ENCODE data around the gene BRCC3.

Gene BRCC3

DNA sequence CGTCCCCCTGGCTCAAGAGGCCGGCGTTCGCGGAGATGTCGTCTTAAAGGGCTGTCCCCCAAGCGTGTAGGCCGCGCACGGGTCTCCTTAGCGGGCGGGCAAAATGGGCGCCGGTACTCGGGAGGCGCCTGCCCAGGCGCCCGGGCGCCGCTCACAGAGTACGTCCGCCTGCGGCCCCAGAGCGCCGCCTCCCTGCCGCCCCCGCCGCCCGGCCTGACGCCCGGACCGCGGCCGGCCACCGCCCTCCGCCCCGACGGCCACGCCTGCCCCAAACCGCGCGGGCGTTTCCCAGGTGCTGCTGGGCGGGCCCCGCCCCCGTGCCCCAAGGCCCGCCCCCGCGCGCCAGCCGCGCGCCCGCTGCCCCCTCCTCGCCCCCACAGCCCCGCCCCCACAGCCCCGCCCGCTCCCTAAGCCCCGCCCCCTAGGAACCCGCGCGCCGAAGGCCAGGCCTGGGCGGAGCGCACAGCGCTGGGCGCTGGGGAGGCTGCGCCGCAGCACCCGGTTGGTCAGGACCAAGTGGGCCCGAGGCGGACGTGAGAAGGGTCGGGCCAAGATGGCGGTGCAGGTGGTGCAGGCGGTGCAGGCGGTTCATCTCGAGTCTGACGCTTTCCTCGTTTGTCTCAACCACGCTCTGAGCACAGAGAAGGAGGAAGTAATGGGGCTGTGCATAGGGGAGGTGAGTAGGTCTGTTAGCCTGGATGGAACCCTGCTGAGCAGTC is at the start of gene BRCC3, which contains the start of the genes CMC4 and MTCP1:
BRCC3 (plus strand) TSS at position 534 of the 719 bp plus-strand sequence; CDS start at position 554, 20 bp downstream.
CMC4 (minus strand) TSS at position 162 of the 719 bp plus-strand sequence. CDS start 7,113 bp downstream, outside the sequence.
MTCP1 (minus strand) TSS at position 162 of the 719 bp plus-strand sequence. CDS start 5,126 bp downstream, outside the sequence.
- DNase-seq (ENCODE audit: low read depth): peak; percentile 89
- Histone ChIP-seq H3K4me3 (ENCODE audit: low read length) (peak within 1 kb of the TSS; percentile 89), H3K4me1 (ENCODE audit: control insufficient read depth, insufficient read depth, low read length) (peaks cover 25% of the 10 kb centered on the region)

DNA sequence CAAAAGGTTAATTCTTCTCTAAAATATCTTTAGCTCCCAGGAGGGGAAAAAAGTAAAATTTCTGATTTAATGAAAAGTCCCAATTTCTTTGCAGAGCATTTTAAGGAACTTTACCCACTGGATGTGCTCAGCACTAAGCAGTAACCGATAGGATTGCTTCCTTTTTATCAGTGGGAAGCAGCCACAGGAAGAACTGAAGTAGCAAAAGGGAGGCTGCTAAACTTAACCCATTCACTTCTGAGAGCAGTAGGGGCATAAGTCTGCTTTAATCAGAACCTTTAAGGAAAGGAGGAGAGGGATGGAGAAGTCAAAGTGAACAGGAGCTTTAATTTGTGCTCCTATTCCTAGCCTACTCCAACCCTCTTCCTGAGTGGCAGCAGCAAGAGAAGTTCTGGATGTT is 48.7 kb upstream of the BRCC3 start, which contains the start of gene F8:
F8 (minus strand) TSS at position 139 of the 400 bp plus-strand sequence. CDS start 171 bp downstream, outside the sequence.
- Histone ChIP-seq H3K9me3 (ENCODE audit: control insufficient read depth, low read length) (no peaks in the 10 kb centered on the region), H3K36me3 (ENCODE audit: control insufficient read depth, insufficient read depth, low read length, severe bottlenecking) (no peaks in the 10 kb centered on the region), H3K27me3 (replicated peaks; ENCODE audit: control insufficient read depth, insufficient read depth, low read length) (no peaks in the 10 kb centered on the region), H3K4me1 (ENCODE audit: control insufficient read depth, insufficient read depth, low read length) (no peaks in the 10 kb centered on the region), H3K4me3 (ENCODE audit: low read length) (no peak within 1 kb of the TSS), H3K9ac (ENCODE audit: low read length) (no peak within 1 kb of the TSS)
- no peak for DNase-seq (ENCODE audit: low read depth)

More for the DNA sequence above, at the start of gene BRCC3, which contains the start of the genes CMC4 and MTCP1:
- H3K9me3 ChIP-seq (ENCODE audit: control insufficient read depth, low read length): no peaks in the 10 kb centered on the region
- no peaks in the 10 kb centered on the region for H3K27me3 ChIP-seq (replicated peaks; ENCODE audit: control insufficient read depth, insufficient read depth, low read length)
- H3K36me3 ChIP-seq (ENCODE audit: control insufficient read depth, insufficient read depth, low read length, severe bottlenecking): no peaks in the 10 kb centered on the region
- H3K9ac ChIP-seq (ENCODE audit: low read length): peak within 1 kb of the TSS; percentile 87

DNA sequence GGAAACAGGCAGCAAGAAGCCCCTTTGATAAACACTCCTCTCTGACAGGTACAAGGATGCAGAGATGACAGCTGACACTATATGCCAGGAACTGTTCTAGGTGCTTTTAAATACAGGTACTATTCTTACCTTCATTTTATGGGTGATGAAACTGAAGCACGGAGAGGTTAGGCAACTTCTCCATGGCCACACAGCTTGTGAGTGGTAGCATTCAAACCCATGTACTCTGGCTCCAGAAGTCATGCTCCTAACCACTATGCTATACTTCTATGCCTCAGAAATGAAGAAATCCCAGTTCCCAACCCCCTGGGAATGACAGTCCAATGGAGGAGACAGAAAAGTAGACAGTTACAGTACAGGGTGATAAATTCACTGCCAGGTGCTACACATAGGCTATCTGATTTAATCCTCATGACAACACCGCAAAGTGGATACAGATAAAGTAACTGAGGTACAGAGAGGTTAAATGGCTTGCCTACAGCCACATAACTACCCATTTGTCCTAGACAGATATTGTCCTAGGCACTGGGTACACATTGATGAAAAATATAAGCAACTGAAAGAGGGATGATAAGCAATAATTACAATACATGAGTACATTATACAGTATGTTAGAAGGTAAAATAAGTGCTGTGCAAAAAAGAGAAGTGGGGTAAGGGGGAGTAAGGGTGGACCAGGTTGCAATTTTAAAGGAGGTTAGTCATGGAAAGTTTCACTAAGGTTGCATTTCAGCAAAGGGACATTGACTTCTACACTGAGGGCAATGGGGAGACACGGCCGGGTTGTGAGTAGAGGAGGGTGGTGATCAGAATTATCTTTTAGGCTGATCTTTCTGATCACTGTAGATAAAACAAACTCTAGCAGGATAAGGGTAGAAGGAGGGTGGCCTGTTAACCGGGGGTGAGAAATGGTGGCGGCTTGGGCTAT is 47.1 kb upstream of the BRCC3 start:
- no peak for DNase-seq (ENCODE audit: low read depth)
- H3K9me3 ChIP-seq (ENCODE audit: control insufficient read depth, low read length): no peaks in the 10 kb centered on the region
- H3K4me3 ChIP-seq (ENCODE audit: low read length): no peak overlapping the region
- H3K4me1 ChIP-seq (ENCODE audit: control insufficient read depth, insufficient read depth, low read length): peaks cover 12% of the 10 kb centered on the region
- H3K36me3 ChIP-seq (ENCODE audit: control insufficient read depth, insufficient read depth, low read length, severe bottlenecking): no peaks in the 10 kb centered on the region
- H3K27me3 ChIP-seq (replicated peaks; ENCODE audit: control insufficient read depth, insufficient read depth, low read length): no peaks in the 10 kb centered on the region
- H3K9ac ChIP-seq (ENCODE audit: low read length): no peak overlapping the region

DNA sequence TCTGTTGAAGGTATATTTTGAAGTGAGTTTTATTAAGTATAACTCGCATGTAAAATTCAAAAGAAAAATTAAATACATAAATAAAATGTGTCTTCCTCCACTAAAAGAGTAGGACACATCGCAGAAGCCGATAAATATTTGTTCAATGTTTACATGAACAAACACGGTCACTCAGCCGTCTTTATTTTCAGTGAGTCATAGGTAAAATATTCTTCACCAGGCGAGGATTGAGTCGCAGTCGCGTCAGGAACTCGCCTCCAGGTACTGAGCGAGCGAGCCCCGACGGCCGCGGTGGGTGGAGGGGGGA is 44.9 kb upstream of the BRCC3 start:
- Histone ChIP-seq H3K9ac (ENCODE audit: low read length) (peak overlapping the region; percentile 86), H3K36me3 (ENCODE audit: control insufficient read depth, insufficient read depth, low read length, severe bottlenecking) (no peaks in the 10 kb centered on the region), H3K4me1 (ENCODE audit: control insufficient read depth, insufficient read depth, low read length) (peaks cover 12% of the 10 kb centered on the region), H3K4me3 (ENCODE audit: low read length) (peak overlapping the region; percentile 88), H3K9me3 (ENCODE audit: control insufficient read depth, low read length) (no peaks in the 10 kb centered on the region), H3K27me3 (replicated peaks; ENCODE audit: control insufficient read depth, insufficient read depth, low read length) (no peaks in the 10 kb centered on the region)
- no peak for DNase-seq (ENCODE audit: low read depth)

- Histone ChIP-seq H3K9me3 (ENCODE audit: control insufficient read depth, low read length) (no peaks in the 10 kb centered on the region), H3K36me3 (ENCODE audit: control insufficient read depth, insufficient read depth, low read length, severe bottlenecking) (no peaks in the 10 kb centered on the region), H3K4me3 (ENCODE audit: low read length) (peak within 1 kb of the TSS; percentile 88), H3K9ac (ENCODE audit: low read length) (peak within 1 kb of the TSS; percentile 89), H3K4me1 (ENCODE audit: control insufficient read depth, insufficient read depth, low read length) (peaks cover 12% of the 10 kb centered on the region), H3K27me3 (replicated peaks; ENCODE audit: control insufficient read depth, insufficient read depth, low read length) (no peaks in the 10 kb centered on the region)
- DNase-seq (ENCODE audit: low read depth): peak; percentile 93
These were observed 44.4 kb upstream of the BRCC3 start, which contains the start of gene FUNDC2 for GRCh38 chrX:155026727-155027508. TSS of gene FUNDC2 (plus strand) at chrX:155026844. CDS start at chrX:155026939, 95 bp downstream.

DNA sequence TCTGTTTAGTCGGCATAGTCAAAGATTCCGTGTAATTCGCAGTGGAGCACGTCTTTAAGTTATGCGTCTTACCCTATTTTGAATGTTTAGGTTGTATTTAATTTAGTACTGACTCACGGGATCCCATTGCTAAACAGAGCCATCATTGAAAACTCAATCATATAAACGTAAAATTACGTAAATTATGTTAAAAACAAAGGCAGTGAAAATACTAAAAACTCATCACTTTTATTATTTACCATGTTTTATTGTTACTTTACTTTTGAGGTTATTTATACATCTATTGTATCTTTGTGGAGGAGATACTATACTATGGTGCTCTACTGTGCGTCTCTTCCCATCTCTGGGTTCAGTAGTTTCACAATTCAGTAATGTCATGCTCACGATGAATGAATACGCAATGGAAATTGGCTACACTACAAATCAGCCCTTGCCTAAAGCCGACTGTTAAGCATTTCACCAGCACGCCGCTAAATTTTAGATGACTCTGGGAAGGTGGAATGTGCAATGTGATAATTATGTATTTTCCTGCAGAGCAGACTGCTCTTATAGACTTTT is 43.7 kb upstream of the BRCC3 start:
- Histone ChIP-seq H3K36me3 (ENCODE audit: control insufficient read depth, insufficient read depth, low read length, severe bottlenecking) (no peaks in the 10 kb centered on the region), H3K4me1 (ENCODE audit: control insufficient read depth, insufficient read depth, low read length) (peaks cover 12% of the 10 kb centered on the region)
- peak; percentile 80 for DNase-seq (ENCODE audit: low read depth)

GRCh38 chrX:155028129-155028528 is 43.2 kb upstream of the BRCC3 start:
- no peaks in the 10 kb centered on the region for H3K27me3 ChIP-seq (replicated peaks; ENCODE audit: control insufficient read depth, insufficient read depth, low read length)
- no peaks in the 10 kb centered on the region for H3K9me3 ChIP-seq (ENCODE audit: control insufficient read depth, low read length)
- H3K9ac ChIP-seq (ENCODE audit: low read length): peak overlapping the region; percentile 89
- peak; percentile 3 for DNase-seq (ENCODE audit: low read depth)
- no peaks in the 10 kb centered on the region for H3K36me3 ChIP-seq (ENCODE audit: control insufficient read depth, insufficient read depth, low read length, severe bottlenecking)
- peak overlapping the region; percentile 88 for H3K4me3 ChIP-seq (ENCODE audit: low read length)
- peaks cover 12% of the 10 kb centered on the region for H3K4me1 ChIP-seq (ENCODE audit: control insufficient read depth, insufficient read depth, low read length)

More for the DNA sequence above, 43.7 kb upstream of the BRCC3 start:
- Histone ChIP-seq H3K9ac (ENCODE audit: low read length) (peak overlapping the region; percentile 89), H3K4me3 (ENCODE audit: low read length) (peak overlapping the region; percentile 88), H3K27me3 (replicated peaks; ENCODE audit: control insufficient read depth, insufficient read depth, low read length) (no peaks in the 10 kb centered on the region), H3K9me3 (ENCODE audit: control insufficient read depth, low read length) (no peaks in the 10 kb centered on the region)

- Histone ChIP-seq H3K9me3 (ENCODE audit: control insufficient read depth, low read length) (no peaks in the 10 kb centered on the region), H3K36me3 (ENCODE audit: control insufficient read depth, insufficient read depth, low read length, severe bottlenecking) (no peaks in the 10 kb centered on the region), H3K4me3 (ENCODE audit: low read length) (no peak overlapping the region), H3K9ac (ENCODE audit: low read length) (no peak overlapping the region), H3K4me1 (ENCODE audit: control insufficient read depth, insufficient read depth, low read length) (peaks cover 12% of the 10 kb centered on the region), H3K27me3 (replicated peaks; ENCODE audit: control insufficient read depth, insufficient read depth, low read length) (no peaks in the 10 kb centered on the region)
- DNase-seq (ENCODE audit: low read depth): peak; percentile 18
These were observed 42.4 kb upstream of the BRCC3 start for GRCh38 chrX:155028877-155029291.

DNA sequence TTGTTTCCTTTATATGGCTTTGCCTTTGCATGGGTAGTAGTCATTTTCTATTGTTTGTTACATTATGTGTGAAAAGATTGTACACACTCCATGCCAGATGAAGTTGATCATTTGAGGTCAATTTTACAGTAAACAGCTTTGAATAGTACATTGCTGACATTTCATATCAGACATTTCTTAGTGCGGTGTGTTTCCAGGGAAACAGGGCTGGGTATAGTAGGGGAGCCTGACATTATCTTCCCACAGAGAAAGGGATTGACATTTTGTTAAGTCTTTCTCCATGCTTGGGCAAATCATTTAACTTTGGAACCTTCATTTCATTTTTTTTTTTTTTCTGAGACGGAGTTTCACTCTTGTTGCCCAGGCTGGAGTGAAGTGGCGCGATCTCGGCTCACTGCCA is 39.7 kb upstream of the BRCC3 start:
- Histone ChIP-seq H3K9ac (ENCODE audit: low read length) (no peak overlapping the region), H3K9me3 (ENCODE audit: control insufficient read depth, low read length) (peaks cover 8% of the 10 kb centered on the region), H3K27me3 (replicated peaks; ENCODE audit: control insufficient read depth, insufficient read depth, low read length) (no peaks in the 10 kb centered on the region), H3K4me3 (ENCODE audit: low read length) (no peak overlapping the region), H3K36me3 (ENCODE audit: control insufficient read depth, insufficient read depth, low read length, severe bottlenecking) (peaks cover 9% of the 10 kb centered on the region), H3K4me1 (ENCODE audit: control insufficient read depth, insufficient read depth, low read length) (peaks cover 12% of the 10 kb centered on the region)
- no peak for DNase-seq (ENCODE audit: low read depth)

DNA sequence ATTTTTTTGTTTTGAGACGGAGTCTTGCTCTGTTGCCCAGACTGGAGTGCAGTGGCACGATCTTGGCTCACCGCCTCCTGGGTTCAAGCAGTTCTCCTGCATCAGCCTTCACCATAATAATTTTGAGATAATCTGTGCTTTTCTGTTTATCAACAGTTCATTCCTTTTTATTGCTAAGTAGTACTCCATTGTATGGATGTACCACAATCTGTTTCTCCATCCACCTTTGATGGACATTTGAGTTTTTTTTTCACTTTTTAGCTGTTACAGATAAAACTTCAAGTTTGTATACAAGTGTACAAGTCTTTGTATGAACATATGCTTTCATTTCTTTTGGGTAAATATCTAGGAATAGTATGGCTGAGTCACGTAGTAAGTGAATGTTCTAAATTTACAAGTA is 35.6 kb upstream of the BRCC3 start:
- Histone ChIP-seq H3K9me3 (ENCODE audit: control insufficient read depth, low read length) (peaks cover 10% of the 10 kb centered on the region), H3K9ac (ENCODE audit: low read length) (no peak overlapping the region), H3K27me3 (replicated peaks; ENCODE audit: control insufficient read depth, insufficient read depth, low read length) (no peaks in the 10 kb centered on the region), H3K4me3 (ENCODE audit: low read length) (no peak overlapping the region), H3K36me3 (ENCODE audit: control insufficient read depth, insufficient read depth, low read length, severe bottlenecking) (peaks cover 9% of the 10 kb centered on the region), H3K4me1 (ENCODE audit: control insufficient read depth, insufficient read depth, low read length) (no peaks in the 10 kb centered on the region)
- DNase-seq (ENCODE audit: low read depth): no peak

All from adipocyte (in vitro differentiated cells).